HEK293T (cell line): ENCODE results near the gene MYH14.

Experiments used
- ARNT ChIP-seq: fragments of 450-650 bp; IDR thresholded peaks from 2 replicates; pipeline ENCODE4 v1.6.1; 2017; ENCODE audit warnings: mild to moderate bottlenecking
- BHLHE40 ChIP-seq: fragments of 450-650 bp; IDR thresholded peaks from 2 replicates; pipeline ENCODE4 v1.6.1; 2016; ENCODE audit warnings: mild to moderate bottlenecking, moderate library complexity, borderline replicate concordance
- ELF4 ChIP-seq: fragments of 450-650 bp; IDR thresholded peaks from 2 replicates; pipeline ENCODE4 v1.6.1; 2017; ENCODE audit warnings: antibody characterized with exemption
- FOXA1 ChIP-seq: fragments of 450-650 bp; IDR thresholded peaks from 2 replicates; pipeline ENCODE4 v1.6.1; 2016; ENCODE audit warnings: mild to moderate bottlenecking
- FOXK2 ChIP-seq: fragments of 450-650 bp; IDR thresholded peaks from 2 replicates; pipeline ENCODE4 v1.6.1; 2016; ENCODE audit warnings: mild to moderate bottlenecking
- FOXM1 ChIP-seq: fragments of 450-650 bp; IDR thresholded peaks from 2 replicates; pipeline ENCODE4 v1.6.1; 2017; ENCODE audit warnings: mild to moderate bottlenecking, borderline replicate concordance
- LEF1 ChIP-seq: fragments of 450-650 bp; IDR thresholded peaks from 2 replicates; pipeline ENCODE4 v1.6.1; 2017; ENCODE audit warnings: mild to moderate bottlenecking, borderline replicate concordance
- NFRKB ChIP-seq: fragments of 450-650 bp; IDR thresholded peaks from 2 replicates; pipeline ENCODE4 v1.6.1; 2016; ENCODE audit warnings: mild to moderate bottlenecking, moderate library complexity
- PKNOX1 ChIP-seq: fragments of 450-650 bp; IDR thresholded peaks from 2 replicates; pipeline ENCODE4 v1.6.1; 2016
- SP1 ChIP-seq: fragments of 450-650 bp; IDR thresholded peaks from 2 replicates; pipeline ENCODE4 v1.6.1; 2017
- SUZ12 ChIP-seq: fragments of 450-650 bp; IDR thresholded peaks from 2 replicates; pipeline ENCODE4 v1.6.1; 2016; ENCODE audit warnings: mild to moderate bottlenecking
- TARDBP ChIP-seq: fragments of 450-650 bp; IDR thresholded peaks from 2 replicates; pipeline ENCODE4 v1.6.1; 2016
- ZNF384 ChIP-seq: fragments of 450-650 bp; IDR thresholded peaks from 2 replicates; pipeline ENCODE4 v1.6.1; 2016

DNA sequence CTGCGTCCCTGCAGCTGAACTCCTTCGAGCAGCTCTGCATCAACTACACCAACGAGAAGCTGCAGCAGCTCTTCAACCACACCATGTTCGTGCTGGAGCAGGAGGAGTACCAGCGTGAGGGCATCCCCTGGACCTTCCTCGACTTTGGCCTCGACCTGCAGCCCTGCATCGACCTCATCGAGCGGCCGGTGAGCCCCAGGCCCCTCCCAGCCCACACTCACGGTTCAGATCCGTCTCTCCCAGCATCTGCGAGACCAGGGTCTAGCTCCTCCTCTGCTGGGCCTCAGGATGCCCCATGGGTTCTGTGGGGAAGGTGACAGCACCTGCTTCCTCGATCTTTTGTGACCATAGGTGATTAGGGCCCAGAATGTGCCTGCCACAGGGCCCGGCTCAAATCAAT is 46.2 kb downstream of the MYH14 start:
- TF ChIP-seq SP1: no peak
- no peak for TF ChIP-seq FOXA1
- TF ChIP-seq TARDBP: no peak
- no peak for TF ChIP-seq ELF4
- no peak for TF ChIP-seq FOXK2
- TF ChIP-seq PKNOX1: no peak
- TF ChIP-seq SUZ12: no peak
- no peak for TF ChIP-seq NFRKB
- TF ChIP-seq BHLHE40: no peak
- TF ChIP-seq FOXM1: no peak
- TF ChIP-seq ZNF384: no peak
- no peak for TF ChIP-seq LEF1
- no peak for TF ChIP-seq ARNT
